Measurements from ENCODE around the gene CTBP1.

The CTBP1 gene

DNA sequence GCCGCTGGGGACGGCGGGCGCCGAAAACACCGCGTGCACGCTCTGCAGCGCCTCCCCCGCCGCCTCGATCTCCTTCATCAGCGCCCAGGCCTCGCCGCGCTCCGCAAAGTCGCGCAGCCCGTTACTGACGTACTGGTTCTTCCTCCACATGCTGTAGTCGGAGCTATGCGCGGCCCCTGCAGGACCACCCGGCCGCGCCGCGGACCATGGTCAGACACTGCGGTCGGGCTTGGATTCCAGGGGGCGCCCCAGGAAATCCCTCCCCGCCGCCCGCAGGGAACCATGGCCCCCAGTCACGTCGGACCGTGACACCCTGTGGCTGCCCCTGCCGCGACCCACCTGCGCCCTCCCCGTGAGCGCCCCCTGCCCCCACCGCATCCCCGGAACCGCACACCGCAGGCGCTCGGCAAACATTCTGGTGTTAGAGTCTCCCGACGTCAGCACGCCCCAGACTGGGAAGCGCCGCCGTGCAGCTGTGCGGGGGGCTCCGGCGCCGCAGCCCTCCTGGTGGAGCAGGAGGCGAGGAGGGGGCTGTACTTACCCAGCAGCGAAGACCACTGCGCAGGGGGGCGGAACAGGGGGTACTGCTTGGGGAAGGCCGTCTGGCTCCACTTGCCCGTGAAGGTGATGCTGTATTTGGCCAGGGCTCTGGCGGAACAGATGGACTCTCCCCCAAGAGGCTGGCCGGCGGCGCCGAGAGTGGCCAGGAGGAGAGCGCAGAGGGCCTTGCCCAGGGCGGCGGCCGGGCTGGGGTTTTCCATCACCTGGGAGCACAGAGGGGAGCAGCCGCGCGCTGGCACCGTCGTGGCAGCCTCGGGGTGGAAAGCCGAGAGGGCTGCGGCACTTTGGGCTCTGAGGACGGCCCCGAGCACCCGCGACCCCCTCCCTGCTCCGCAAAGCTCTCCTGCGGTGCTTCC lies 77.4 kb downstream of the CTBP1 start:
- peak; percentile 34 to 50 for DNase-seq

DNA sequence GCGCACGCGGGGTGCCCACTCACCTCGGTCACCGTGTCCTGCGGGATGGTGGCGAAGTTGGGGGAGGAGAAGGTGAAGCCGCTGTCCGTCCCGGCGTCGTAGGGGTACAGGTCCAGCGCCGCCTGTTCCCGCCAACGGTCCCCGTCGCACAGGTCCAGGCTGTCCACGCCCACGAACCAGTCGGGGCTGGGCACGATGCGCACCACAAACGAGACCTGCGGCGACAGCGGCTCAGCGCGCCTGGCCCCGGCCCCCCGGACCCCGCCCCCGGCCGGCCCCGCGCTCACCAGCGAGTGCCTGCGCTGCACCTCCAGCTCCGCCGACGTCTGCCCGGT lies 78.0 kb downstream of the CTBP1 start:
- no peak for DNase-seq

DNA sequence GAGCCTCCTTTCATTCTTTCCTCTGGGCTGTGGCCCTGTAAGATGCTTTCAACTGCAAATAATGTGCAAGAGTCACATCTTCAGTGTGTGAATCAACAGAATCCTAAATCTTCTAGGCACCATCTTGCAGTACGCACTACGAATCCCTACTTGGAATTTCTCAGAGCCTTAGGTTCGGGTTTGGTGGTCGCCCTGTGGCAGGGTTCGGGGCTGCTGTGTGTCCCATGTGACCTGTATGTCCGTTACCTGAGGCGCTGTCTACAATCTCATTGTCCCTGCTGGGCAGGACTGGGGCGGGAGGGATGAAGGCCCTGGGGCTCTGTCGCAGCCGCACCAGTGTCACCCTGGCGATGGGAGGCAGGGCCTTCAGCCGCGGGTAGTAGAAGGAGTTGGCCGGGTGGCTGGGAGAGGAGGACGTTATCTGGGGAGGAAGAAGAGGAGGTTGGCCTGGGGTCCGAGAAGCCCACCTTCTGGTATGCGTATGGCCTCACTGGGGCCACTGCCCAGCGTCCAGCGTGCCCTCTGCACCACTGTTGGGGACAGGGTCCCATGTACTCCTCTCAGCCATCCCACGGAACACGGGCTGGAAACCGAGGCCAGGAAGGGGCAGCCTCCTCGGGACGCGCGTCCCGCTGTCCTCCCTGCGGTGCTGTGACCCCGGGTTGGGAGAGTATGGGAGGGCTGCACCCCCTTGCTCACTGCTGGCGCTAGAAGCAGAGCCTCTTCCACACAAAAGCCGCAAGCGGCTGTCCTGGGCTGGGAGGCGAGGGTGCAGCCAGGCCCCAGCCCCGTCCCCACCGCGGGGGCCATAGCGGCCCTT lies 78.6 kb downstream of the CTBP1 start:
- DNase-seq: no peak

DNA sequence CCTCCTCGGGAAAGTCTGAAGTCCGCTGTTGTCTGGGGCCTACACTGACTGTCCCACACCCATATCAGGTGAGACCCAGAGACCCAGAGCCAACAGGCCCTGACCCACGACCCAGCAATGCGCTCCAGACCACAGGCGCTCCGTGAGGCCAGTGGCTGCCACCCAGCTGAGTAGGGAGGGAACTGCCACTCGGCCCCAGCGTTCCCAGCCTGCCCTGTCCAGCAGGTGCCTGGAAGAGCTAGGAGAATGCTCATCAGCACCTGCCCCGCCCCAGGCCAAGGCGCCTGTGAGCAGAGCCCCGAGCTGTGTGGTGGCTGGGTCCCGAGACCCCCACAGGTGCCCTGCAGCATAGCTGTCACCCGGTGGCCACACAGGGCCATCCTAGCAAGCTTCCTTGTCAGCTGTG lies 79.2 kb downstream of the CTBP1 start:
- DNase-seq: no peak

DNA sequence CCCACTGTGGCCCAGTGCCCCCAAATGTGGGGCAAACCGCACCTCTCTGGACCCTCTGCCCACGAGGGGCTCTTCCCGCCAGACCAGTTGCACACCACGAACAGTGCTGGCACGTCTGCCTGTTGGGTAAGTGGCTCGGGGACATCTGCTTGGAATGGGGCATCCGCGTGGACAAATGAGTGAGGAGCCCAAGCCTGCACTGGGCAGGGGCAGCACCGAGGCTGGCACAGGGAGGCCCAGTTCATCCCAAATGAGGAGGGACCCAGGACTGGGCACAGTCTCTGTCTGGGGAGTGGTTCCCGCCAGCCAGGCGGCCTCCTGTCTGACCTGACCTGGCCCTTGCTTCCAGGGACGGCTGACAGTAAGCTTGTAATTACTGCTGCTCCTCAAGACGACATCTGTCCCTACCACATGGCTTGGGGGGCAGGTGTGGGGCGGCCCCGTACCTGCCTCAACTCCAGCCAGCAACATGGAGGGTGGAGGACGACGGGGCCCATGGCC lies 79.7 kb downstream of the CTBP1 start:
- DNase-seq: no peak

DNA sequence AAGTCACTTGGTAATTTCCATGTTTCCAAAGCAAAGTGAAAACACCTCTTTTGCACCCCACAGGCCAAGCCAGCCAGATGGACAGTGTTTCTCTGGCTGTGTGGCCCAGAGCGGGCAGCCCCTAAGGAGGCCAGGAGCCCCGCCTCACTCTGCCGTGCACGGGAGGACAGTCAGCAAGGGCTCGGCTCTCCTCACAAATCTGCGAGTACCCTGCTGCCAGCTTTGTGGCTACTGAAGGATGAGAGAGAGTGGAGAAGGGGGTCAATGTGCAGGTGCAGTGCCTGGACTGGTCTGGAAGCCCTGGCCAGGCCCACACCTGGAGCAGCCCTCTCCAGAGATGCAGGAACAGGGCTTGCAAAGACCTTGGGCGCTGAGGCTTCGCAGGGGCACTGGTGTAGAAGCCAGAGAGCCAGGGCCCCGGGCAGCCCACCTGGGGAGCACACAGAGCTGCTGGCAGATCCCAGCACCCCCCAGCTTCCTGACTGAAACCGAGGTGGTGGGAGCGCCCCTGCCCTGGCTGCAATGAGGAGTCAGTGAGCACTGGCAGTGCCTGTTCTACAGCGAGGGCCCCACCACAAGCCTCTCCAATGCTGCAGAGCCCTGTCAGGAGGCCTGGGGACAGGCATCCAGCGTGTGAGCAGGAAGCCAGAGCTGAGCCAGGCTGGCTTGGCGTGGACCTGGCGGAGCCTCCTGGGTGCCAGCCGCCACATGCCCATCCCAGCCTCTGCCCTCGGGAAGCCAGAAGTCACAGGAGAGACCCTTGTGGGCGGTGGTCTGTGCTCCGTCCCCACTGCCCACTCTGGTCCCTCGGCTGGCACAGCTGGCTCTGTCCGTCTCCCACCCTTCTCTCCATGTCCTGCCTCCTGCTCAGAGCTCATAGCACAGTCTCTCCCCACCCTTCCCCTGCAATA lies 80.5 kb downstream of the CTBP1 start:
- DNase-seq: no peak

DNA sequence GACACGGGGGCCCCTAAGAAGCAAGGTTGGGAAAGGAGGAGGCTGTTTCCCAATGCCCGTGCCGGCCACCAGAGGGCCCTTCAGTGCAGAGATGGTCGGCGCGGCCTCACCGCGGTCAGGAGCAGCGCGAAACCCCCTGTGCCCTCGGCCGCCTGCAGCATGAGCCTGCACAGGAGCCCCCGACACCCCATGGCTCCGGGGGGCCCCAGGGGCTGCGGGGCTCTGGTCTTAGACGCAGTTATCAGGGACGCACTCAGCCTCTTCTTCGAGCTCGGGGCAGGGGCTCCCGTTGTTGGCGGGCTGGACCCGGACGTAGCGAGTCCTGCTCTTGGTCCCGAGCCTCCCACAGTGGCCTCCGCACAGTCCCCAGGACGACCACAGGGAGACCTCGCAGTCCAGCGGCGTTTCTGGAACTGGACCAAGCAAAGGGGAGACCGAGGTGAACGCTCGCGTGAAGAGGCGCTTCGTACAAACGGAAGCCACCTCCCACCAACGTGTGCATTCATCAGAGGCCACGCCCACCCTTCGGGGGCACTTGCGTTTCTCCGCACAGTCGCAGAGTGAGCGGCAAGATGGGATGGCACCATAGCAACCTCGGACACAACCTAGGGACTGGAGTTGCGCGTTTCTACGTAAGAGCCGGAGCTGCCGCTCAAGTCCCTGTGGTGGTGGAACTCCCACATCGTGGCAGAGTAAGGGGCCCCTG lies 81.5 kb downstream of the CTBP1 start:
- DNase-seq: peak; percentile 81 to 86

DNA sequence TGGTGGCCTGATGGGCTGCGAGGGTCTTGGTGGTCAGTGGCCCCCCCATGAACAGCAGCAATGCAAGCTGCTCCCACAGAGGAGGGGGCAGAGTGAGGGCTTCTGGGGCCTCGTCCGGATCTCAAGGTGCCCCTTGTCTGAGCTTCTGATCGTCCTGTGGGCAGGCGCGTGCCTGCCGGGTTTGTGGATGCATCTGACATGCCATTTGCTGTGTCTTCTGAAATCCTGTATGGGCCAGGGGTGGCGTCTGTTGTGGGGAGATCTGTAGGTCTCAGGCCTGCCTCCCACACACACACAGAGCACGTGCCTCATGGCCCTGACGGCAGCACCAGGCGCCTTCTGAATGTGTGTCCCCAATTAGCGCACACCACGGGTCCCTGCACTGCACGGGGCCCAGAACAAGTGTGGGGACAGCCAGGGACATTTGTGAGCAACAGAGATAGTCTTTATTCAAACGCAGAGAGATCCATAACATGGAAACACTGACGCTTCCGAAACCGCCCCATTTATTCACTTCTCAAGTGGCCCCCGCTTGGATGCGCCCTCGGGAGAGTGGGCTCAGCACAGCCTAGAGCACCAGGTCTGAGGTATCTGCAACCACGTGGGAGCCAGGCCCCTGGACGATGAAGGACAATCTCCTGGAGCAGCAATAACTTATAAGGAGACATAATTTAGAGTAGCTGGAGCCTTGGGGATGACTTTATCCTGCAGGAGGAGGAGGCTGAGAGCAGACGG lies 82.3 kb downstream of the CTBP1 start:
- DNase-seq: no peak

DNA sequence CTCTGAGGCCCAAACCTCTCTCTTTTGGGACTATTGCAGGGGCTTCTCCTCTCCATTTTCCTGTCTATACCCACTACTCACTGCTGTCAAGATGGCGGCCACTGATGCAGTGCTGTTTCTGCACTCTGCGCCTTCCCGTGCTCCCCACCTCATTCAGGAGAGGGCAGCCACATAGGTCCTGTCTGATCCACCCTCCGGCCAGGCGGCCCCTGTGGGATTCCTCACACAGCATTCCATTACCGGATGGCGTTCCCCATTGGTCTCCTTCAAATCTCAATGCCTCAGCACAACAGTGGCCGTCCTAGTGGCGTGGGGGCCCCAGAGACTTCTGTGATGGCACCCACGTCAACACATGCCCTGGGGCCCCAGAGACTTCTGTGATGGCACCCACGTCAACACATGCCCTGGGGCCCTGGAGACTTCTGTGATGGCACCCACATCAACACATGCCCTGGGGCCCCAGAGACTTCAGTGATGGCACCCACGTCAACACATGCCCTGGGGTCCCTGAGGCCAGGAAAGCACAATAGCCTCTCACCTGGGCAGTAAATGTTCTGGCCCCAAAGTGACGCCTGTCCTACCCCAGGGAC lies 83.9 kb downstream of the CTBP1 start:
- DNase-seq: no peak

DNA sequence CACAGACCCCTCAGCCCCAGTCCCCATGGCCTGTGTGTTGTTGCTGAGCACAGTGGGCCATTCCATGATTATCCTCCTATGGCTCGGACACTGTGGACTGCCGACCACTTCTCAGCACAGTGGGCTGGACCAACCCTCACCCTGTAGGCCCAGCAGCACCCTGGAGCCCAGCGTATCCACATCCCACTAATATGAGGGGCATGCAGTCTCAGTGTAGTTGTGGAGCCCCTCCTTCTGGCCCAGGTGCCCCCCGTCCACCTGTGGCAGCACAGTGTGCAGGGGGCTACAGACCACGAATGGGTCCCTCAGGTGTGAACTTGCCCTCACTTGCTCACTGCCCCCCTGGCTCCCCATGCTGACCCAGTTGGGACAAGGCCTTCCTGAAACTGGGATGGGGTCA lies 84.5 kb downstream of the CTBP1 start:
- no peak for DNase-seq

DNA sequence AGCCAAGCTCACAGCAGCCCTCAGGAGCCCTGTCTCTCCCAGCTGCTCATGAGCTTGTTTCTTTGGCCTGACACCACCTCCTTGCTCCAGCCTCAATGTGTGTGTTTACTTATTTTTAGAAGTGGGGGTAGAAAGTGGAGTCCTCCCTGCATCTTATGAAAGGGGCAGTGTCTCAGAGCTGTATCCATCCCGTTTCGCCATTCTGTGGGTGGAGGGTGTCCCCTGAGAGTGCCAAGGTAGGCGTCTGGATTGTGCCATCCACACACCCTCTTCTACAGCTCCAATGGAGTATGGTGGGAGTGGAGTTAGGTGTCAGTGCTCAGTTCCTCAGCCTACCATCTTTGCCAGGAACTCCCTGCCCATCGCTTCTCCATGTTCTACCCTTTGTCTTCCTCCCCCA lies 84.9 kb downstream of the CTBP1 start:
- DNase-seq: no peak
